CD4-positive, alpha-beta T cell treated with Interleukin-12 subunit alpha and Interleukin-12 subunit beta, for 1 hour (primary cell): Measurements from ENCODE around the gene PTOV1.
A peak's percentile ranks its signal among the peaks of the same experiment; 100 is the strongest.

Experiments used
- DNase-seq: peaks from one replicate; pipeline ENCODE4 v3.0.0-alpha.2; 2020

The PTOV1 gene

GRCh38 chr19:49861107-49861506 is 10.1 kb downstream of the PTOV1 start:
- DNase-seq = no peak

- DNase-seq = no peak
Measured at GRCh38 chr19:49861541-49862378, 10.8 kb downstream of the PTOV1 start.

- no peak for DNase-seq
Measured at GRCh38 chr19:49862391-49863253, 11.7 kb downstream of the PTOV1 start.

DNA sequence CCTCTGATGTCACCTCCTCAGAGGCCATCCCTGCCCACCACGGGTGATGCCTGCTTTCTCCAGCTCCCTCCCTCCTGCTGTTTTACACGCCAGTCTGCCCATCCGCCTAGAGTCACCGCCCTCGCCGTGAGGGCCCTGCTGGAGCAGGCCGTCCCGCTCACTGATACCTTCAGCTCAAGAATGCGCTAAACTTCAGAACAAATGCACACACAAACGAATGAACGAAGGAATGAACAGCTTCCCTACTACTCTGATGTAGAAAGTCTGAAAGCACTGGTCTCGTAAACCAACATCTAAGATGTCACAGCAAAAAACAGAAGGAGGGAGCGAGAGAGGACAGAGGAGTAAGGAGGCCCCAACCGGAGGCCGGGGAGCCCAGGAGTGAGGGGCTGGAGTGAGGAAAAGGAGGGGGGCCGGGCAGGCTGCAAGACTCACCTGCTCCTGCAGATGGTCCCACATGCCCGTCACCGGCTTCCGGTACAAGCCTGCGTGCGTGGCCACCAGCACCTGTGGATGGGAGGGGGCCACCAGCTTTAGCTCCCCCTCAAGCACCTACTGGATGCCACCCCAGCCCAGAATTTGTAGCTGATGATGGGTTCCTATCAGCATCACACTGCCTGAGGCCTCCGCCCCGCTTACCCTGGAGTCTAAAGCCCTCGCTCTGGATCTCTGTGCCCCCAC is 12.4 kb downstream of the PTOV1 start:
- no peak for DNase-seq

GRCh38 chr19:49863935-49864320 is 13.0 kb downstream of the PTOV1 start:
- no peak for DNase-seq

- DNase-seq = no peak
Measured at GRCh38 chr19:49864890-49865289, 13.9 kb downstream of the PTOV1 start.

DNA sequence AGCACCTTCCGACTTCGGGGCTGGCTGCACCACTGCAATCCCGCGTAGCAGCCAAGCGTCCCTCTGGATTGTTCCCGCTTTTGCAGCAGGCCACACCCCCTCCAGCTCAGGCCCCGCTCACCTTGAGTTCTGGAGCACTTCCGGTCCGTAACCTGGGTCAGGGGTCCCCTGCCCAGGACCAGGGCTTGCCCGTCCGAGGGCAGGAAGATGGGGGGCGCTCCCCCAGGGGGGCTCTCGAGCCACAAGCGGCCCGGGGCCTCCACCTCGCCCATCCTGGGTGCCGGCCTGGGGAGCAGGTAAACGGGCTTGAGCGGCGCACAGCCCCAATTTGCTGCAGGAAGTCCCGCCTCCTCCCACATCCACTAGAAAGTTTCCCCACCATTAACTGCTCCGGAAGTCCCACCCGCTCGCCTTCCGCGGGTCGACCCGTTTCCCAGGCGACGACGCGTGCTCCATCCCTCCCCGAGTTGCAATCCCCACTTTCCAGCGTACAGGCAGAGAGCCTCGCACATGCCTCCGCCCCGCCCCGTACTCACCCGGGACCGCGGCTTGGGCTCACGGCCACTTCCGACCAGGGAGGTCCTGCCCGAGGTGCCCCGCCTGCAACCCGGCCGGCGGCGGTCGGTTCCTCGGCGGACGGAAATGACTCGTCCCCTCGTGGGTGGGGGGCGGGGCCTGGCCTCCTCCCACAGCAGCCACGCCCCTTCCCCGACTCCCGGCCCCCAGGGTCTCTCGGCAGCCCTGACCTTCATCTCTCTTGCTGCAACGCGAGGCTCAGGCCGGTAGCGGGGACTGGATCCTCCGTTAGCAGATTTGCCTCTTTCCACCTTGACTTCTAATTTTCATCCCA is 16.2 kb downstream of the PTOV1 start, which contains the start of gene PNKP:
PNKP (minus strand) TSS at position 644 of the 850 bp plus-strand sequence; CDS start at position 272, 372 bp downstream.
- peak; percentile 89 for DNase-seq

- DNase-seq = no peak
Measured at GRCh38 chr19:49869009-49869483, 18.1 kb downstream of the PTOV1 start.

DNA sequence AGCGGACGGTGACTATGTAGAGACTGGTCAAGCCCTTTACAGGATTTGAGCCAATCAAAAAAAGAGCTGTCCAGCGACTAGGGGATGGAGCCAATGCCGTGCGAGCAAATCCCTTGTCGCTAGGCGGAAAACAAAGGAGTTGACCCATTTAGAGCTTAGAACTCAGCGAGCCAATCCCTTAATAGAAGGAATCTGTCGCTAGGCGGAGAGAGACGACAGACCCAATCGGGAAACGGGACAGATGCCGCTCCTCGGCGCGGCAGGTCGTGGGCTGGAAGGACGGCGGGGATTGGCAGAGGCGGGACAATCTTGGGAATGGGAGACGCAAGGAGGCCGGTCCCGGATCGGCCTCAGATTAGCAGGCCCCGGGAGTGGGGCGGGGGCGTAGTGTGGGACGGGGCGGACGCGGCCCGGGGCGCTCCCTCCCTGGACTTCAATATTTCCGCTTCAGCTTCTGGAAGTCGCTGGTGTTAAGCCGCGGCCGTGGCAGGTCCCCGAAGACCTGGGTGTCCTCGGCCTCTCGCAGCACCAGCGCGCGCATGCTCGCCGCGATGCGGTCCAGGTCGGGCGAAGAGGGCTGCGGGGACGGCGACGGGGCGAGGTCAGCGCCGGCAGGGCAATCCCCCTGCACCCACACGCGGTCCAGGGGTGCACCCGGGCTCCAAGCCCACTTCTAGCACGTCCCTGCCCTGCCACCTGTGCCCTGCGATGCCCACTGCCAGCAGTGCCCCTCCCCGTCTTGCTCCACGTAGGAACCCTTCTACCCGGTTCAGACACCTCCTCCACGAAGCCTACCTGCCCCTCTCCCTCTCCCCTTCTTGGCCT is 18.7 kb downstream of the PTOV1 start:
- peak; percentile 98 for DNase-seq

GRCh38 chr19:49870309-49870901 is 19.4 kb downstream of the PTOV1 start:
- DNase-seq = no peak

DNA sequence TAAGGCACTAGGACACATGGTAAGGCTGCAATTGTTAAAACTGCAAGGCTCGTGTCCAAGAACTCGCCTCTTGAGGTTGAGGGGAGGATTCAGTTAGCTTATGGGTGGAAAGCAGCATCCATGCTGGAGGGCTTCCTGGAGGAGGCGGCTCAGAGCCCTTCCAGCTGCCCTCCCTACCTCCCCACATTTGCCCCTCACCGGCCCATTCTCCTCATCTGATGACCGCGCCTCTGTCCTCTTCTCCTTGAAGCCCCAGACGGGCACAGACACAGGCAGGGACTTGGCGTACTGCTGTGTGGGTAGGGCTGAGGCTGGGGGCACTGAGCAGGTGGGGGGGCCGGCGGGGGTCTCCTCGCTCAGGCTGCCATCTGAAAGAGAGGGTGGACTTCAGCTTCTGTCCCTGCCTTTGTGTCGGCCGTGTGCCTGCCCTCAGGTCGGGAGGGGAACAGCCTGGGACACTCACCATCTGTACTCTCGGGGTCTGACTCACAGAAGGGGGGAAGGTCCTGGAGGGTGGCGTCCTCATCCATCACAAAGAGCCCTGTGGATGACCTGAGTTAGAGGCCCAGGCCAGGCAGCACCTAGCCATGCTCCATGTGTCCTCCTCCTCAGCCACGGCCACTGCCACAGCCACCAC is 20.5 kb downstream of the PTOV1 start:
- DNase-seq = no peak

- no peak for DNase-seq
Measured at GRCh38 chr19:49872245-49873128, 21.5 kb downstream of the PTOV1 start.

GRCh38 chr19:49873129-49873521 is 22.2 kb downstream of the PTOV1 start:
- DNase-seq = no peak

- no peak for DNase-seq
Measured at GRCh38 chr19:49873834-49874233, 22.9 kb downstream of the PTOV1 start.

DNA sequence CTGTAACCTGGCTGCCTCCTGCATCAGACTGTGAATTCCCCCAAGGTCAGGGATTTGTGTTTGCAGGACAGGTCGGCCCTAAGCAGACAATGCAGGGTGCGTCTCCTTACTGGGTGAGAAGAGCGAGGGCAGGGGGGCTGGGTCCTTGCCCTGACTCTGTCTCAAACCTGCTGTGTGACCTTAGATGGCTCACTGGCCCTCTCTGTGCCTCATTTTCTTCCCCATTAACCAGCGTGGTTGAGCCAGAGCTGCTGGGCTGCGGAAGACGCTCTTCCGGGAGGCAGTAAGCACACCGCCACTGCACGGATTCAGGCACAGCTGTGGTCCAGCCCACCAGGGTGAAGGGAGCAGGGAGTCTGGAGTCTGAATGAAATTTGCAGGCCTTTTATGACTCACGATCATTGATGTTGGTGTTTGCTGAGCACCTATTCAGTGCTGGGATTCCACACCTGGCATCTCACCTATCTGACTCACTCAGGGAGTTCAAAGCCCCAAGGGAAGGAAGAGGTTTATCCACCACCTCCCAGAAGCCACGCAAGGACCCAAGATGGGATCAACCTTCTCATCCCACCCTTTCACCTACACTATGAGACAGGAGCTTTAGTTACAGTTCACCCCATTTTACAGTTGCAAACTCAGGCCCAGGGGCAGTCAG is 23.7 kb downstream of the PTOV1 start:
- no peak for DNase-seq

- no peak for DNase-seq
Measured at GRCh38 chr19:49875177-49875576, 24.2 kb downstream of the PTOV1 start.

DNA sequence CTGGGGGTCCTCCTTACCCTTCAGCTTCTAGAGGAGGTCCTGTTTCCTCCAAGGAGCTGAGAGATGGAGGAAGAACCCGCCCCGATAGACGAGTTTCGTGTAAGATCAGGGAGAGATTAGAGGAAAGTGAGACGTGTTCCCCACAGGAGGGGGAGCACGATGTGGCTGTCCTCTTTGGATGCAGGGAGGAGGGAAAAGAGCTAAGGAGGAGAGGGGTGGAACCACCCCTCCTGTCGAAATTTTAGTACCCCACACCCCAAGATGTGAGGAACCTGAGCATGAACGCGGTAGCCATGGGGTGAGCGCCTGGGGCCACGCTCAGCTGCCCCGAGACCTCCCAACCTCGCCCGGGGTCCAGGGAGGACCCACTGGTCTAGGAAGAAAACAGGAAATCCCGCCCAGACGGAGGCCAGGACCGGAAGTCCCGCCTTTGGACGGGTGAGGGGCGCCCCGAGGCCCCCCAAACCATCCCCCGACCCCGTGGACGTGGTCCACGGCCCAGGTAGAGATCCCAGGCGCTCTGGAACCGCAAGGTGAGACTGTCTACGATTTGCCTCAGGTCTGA is 25.0 kb downstream of the PTOV1 start:
- peak; percentile 66 for DNase-seq

GRCh38 chr19:49876422-49877019 is 25.6 kb downstream of the PTOV1 start:
- peak; percentile 99 for DNase-seq
